GM19193 (cell line): Measurements from ENCODE around the gene FAAH.

Experiments
- POLR2A ChIP-seq: IDR thresholded peaks from 4 replicates; pipeline ENCODE4 v1.6.1; 2011; ENCODE audit not compliant: insufficient read depth, insufficient read length; ENCODE audit errors: extremely low read depth

FAAH gene

GRCh38 chr1:46451948-46452930, 58.1 kb downstream of the FAAH start:
- TF ChIP-seq POLR2A, result no peak

- no peak for TF ChIP-seq POLR2A
Measured at GRCh38 chr1:46452931-46453325, 58.8 kb downstream of the FAAH start.

DNA sequence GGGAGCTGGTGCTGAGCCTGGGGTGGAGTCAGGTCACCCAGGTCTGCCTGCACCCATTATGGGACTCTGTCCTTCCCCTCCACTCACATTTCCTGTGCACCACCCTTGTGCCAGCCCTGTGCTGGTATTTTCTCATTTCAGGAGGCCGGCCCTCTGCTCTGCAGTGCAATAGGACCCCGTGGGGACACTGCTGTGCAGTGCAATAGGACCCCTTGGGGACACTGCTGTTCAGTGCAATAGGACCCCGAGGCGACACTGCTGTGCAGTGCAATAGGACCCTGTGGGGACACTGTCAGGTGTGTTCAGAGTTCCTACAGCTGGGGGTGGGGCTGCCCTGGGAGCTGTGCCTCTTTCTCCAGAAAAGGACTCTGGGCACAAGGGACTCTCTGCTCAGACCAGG, 59.3 kb downstream of the FAAH start:
- TF ChIP-seq POLR2A, result no peak

GRCh38 chr1:46455951-46456350, 61.8 kb downstream of the FAAH start:
- no peak for TF ChIP-seq POLR2A

- TF ChIP-seq POLR2A, result no peak
Measured at GRCh38 chr1:46456411-46456963, 62.4 kb downstream of the FAAH start.

GRCh38 chr1:46457178-46457577, 63.1 kb downstream of the FAAH start:
- no peak for TF ChIP-seq POLR2A

DNA sequence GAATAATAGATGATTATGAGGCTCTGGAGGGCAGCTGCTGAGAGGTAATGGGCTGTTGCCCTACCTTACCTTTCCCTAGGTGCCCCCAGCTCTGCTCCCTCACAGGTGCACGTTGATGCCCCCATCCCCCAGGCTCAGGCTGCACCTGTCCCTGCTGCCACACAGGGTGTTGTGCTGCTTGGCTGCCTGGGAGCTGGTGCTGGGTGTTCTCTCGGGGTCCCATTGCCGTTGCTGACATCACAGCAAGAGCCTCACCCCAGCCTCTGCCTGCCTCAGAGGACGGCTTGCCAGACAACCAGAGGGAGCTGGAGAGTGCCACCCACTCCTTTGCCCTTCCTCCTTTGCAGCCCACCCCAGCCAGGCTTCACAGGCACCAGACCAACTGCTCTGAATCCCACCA, 64.1 kb downstream of the FAAH start:
- no peak for TF ChIP-seq POLR2A

- no peak for TF ChIP-seq POLR2A
Measured at GRCh38 chr1:46458846-46459245, 64.7 kb downstream of the FAAH start.

GRCh38 chr1:46459315-46459714, 65.2 kb downstream of the FAAH start:
- no peak for TF ChIP-seq POLR2A

DNA sequence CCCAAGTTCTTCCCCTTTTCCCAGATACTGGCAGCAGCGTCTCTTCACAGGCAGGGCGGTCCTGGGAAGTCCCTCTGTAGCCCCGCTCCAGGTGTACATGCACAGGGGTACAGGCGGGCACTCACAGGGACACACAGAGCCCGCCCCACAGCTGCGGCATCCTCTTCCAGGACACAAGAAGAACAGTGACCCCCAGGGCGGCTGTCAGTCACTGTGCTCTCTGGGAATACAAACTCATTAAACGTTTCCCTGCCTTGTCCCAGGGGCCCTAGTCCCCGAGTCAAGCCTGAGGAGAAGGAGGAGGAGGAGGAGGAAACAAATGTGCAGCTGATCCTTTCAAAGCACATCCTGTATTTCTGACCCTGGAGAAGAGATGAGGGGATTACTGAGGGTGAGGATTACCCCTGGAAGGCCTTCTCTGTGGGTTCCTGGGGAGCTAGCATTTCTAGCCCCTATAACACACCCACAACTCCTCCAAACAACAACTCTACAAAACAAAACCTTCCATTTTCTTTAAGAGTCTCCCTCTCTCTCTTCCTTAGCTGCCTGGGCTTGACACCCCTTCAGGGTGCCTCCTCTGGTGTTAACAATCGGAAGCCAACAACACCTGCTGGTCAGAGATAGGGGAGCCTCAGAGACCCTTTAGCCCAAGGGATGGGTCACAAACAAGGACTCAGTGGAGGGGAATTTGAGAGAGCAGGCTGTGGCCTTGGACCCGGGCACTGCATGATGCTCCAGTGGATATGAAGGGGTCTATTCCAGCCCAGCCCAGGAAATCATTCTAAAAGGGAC, 67.1 kb downstream of the FAAH start:
- TF ChIP-seq POLR2A, result no peak

DNA sequence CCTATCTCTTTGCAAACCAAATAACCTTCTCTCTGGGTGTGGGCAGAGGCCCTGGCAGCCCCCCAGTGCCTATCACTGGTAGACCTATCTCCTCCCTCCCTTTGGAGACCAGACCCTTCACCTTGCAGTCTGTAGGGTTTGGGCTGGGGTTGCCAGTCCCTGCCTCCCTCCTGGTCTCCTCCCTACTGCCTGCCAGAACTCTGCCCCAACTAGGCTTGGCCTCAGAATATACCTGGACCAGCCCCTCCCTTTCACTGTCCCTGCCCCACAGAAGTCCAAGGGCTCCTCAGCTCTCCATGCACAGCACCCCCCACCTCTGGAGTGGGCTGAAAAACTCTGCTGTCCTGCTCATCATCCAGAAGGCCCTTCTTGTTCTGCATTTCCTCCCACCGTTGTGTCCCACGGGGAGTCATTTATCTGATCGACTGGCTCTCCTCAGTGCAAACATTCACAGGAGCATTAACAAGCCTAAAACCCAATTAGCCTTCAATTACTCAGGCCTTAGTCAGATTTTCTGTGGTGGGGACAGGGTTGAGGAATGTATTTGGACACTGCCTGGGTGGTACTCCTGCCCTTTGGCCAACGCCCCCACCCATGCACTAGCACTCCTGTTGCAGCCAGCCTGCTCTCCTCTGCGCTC, 67.8 kb downstream of the FAAH start:
- no peak for TF ChIP-seq POLR2A
